Globus pallidus (tissue), 1 donor: ENCODE data around the gene SPAG4.
A peak's percentile ranks its signal among the peaks of the same experiment; 100 is the strongest.

Experiments used
- DNase-seq: peaks from one replicate; pipeline ENCODE4 v3.0.0-alpha.2; 2015; ENCODE audit warnings: low spot score

The SPAG4 gene

GRCh38 chr20:35621560-35621946 lies 5.9 kb downstream of the SPAG4 start:
- DNase-seq: no peak

GRCh38 chr20:35625584-35626385 lies 10.2 kb downstream of the SPAG4 start:
- DNase-seq: no peak

GRCh38 chr20:35626386-35627001 lies 10.9 kb downstream of the SPAG4 start:
- no peak for DNase-seq

- no peak for DNase-seq
These were observed 11.5 kb downstream of the SPAG4 start for GRCh38 chr20:35627121-35627520.

GRCh38 chr20:35629427-35630145 lies 14.0 kb downstream of the SPAG4 start:
- DNase-seq: no peak

- no peak for DNase-seq
These were observed 15.0 kb downstream of the SPAG4 start for GRCh38 chr20:35630636-35631035.

- DNase-seq: no peak
These were observed 17.0 kb downstream of the SPAG4 start for GRCh38 chr20:35632539-35633115.

- no peak for DNase-seq
These were observed 20.0 kb downstream of the SPAG4 start for GRCh38 chr20:35635652-35636051.

- DNase-seq: no peak
These were observed 20.5 kb downstream of the SPAG4 start for GRCh38 chr20:35636095-35636494.

GRCh38 chr20:35637276-35637675 lies 21.6 kb downstream of the SPAG4 start:
- DNase-seq: no peak

GRCh38 chr20:35638751-35639150 lies 23.1 kb downstream of the SPAG4 start:
- no peak for DNase-seq

GRCh38 chr20:35640724-35641123 lies 25.1 kb downstream of the SPAG4 start:
- DNase-seq: no peak

GRCh38 chr20:35641743-35642142 lies 26.1 kb downstream of the SPAG4 start:
- DNase-seq: no peak

GRCh38 chr20:35643045-35643444 lies 27.4 kb downstream of the SPAG4 start:
- DNase-seq: no peak

- no peak for DNase-seq
These were observed 29.2 kb downstream of the SPAG4 start for GRCh38 chr20:35644806-35645205.

- peak; percentile 16 for DNase-seq
These were observed 33.2 kb downstream of the SPAG4 start for GRCh38 chr20:35648836-35649235.

- no peak for DNase-seq
These were observed 35.0 kb downstream of the SPAG4 start for GRCh38 chr20:35650632-35651031.

GRCh38 chr20:35651958-35652357 lies 36.3 kb downstream of the SPAG4 start:
- no peak for DNase-seq

- no peak for DNase-seq
These were observed 37.2 kb downstream of the SPAG4 start for GRCh38 chr20:35652641-35653429.

GRCh38 chr20:35653430-35653734 lies 37.8 kb downstream of the SPAG4 start:
- DNase-seq: no peak

GRCh38 chr20:35653893-35654292 lies 38.3 kb downstream of the SPAG4 start:
- DNase-seq: no peak

GRCh38 chr20:35654415-35654814 lies 38.8 kb downstream of the SPAG4 start:
- DNase-seq: no peak
